Activated naive CD4-positive, alpha-beta T cell treated with anti-CD3 and anti-CD28 coated beads for 36 hours (primary cell): ENCODE data around the gene KIAA0825. TPM values are rescaled to one million over a fixed set of nuclear protein-coding genes. Genes with fewer than 3 reads are reported as not detected.

Source experiments
- CTCF ChIA-PET: fragments of 350-600 bp; sonication (Branson Sonifier 250); formaldehyde crosslinking; loops from one replicate; lab custom pipeline; 2021; ENCODE audit warnings: antibody characterized with exemption; lab: Charles Lee
- DNase-seq: peaks from one replicate; pipeline ENCODE4 v3.0.0-alpha.2; 2020
- H3K27ac Mint-ChIP-seq: one replicate; pipeline ENCODE4 v1.8.0; 2021; ENCODE audit warnings: mild to moderate bottlenecking, mixed read lengths
- H3K27me3 Mint-ChIP-seq: one replicate; pipeline ENCODE4 v1.8.0; 2021; ENCODE audit warnings: low read depth, mixed read lengths
- H3K36me3 Mint-ChIP-seq: one replicate; pipeline ENCODE4 v1.8.0; 2021; ENCODE audit warnings: low read depth, mixed read lengths
- H3K4me1 Mint-ChIP-seq: one replicate; pipeline ENCODE4 v1.8.0; 2021; ENCODE audit warnings: low read depth, mixed read lengths
- H3K4me3 Mint-ChIP-seq: one replicate; pipeline ENCODE4 v1.8.0; 2021; ENCODE audit warnings: mild to moderate bottlenecking, moderate library complexity, mixed read lengths
- H3K9me3 Mint-ChIP-seq: one replicate; pipeline ENCODE4 v1.8.0; 2021; ENCODE audit warnings: mixed read lengths
- intact Hi-C: fragments of 100-400 bp; cut with micrococcal nuclease; formaldehyde crosslinking; loops from one replicate; pipeline ENCODE4 v1.15.1; 2023
- total RNA-seq, 2 experiments: library from RNA; stranded (reverse); gene quantifications; one replicate each; pipeline ENCODE4 v1.2.3, GENCODE V29; 2021

Gene KIAA0825
- total RNA-seq, 2 experiments from 2014 or later: 0.07 to 0.24 TPM

DNA sequence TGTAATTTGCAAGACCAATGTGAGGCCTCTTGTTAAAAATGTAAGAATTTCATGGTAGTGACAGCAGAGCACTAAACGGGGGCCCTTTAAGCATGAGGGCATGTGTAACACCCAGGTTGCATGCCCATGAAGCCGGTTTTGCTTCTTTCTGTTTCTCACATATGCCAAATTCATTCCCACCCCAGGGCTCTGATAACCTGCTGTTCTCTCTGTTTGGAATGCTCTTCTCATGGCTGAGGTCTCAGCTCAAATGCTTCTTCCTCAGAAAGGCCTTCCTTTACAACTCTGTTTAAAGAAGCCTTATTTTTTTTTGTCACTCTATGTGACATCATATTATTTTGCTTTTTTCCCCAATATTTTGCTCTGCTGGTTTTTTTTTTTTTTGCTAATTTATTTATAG, 369.0 kb downstream of the KIAA0825 start:
- Mint-ChIP-seq H3K4me1 (no peaks in the 10 kb centered on the region), H3K4me3 (no peak overlapping the region)
- intact Hi-C loops: no loop called here

DNA sequence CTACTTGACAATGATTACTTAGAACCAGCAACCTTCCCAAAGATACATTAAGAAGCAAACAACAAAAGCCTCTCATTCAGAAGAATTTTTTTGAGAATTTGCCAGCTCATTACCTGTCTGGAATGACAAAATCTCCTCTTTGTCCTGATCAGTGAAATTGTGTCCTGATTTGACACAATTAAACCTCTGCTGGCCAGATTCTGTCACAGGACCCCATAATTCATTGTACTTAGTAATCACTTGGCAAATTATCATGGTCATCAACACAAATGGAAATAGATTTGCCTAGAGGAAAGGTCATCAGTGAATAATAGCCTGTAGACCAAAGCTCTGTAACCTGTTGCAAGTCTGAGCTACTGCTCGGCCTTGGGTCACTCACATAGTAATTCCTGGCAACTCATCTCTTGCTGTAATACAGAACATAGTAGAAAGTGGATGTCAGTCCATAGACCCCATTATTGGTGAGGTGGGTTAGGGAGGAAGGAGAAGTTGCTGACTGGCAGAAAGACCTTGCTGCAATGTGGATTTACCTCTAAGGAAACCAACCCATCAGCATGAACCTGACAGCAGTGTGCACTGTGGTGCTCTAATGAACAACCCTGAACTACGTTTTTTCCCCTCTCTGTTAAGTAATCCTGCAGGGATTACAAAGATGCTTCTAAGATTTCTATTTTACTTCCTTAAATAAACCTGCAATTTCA, 370.1 kb downstream of the KIAA0825 start:
- CTCF ChIA-PET: no interaction called here
- DNase-seq: no peak
- no peak overlapping the region for H3K4me3 Mint-ChIP-seq
- no peak overlapping the region for H3K27ac Mint-ChIP-seq
- no peaks in the 10 kb centered on the region for H3K27me3 Mint-ChIP-seq
- no peaks in the 10 kb centered on the region for H3K4me1 Mint-ChIP-seq
- intact Hi-C loops: no loop called here
- no peaks in the 10 kb centered on the region for H3K9me3 Mint-ChIP-seq
- H3K36me3 Mint-ChIP-seq: no peaks in the 10 kb centered on the region

More for the DNA sequence above, 369.0 kb downstream of the KIAA0825 start:
- DNase-seq: no peak
- Mint-ChIP-seq H3K36me3 (no peaks in the 10 kb centered on the region), H3K9me3 (no peaks in the 10 kb centered on the region), H3K27me3 (no peaks in the 10 kb centered on the region), H3K27ac (no peak overlapping the region)
- CTCF ChIA-PET: no interaction called here

DNA sequence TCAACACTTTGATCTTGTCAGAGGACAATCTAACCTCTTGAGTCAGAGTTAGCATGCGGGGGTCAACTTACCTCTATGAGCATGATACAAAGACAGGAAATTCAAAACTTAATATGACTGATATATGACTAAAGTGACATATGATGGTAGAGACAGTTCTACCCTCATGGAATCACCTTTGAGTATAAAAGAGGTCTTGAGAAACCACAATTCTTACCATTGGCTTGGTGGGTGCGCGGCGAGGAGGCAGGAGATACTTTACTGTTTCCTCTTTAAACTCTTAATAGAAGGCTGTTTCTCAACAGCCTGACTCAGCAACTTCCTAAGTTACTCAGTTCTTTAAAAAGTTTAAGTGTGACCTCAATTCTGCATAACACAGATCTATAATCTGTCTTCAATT, 372.8 kb downstream of the KIAA0825 start:
- intact Hi-C loops: no loop called here
- H3K4me1 Mint-ChIP-seq: no peaks in the 10 kb centered on the region
- H3K27ac Mint-ChIP-seq: no peak overlapping the region
- H3K36me3 Mint-ChIP-seq: no peaks in the 10 kb centered on the region
- peaks cover 2% of the 10 kb centered on the region for H3K27me3 Mint-ChIP-seq
- DNase-seq: peak; percentile 5
- H3K4me3 Mint-ChIP-seq: no peak overlapping the region
- CTCF ChIA-PET: no interaction called here
- H3K9me3 Mint-ChIP-seq: no peaks in the 10 kb centered on the region

DNA sequence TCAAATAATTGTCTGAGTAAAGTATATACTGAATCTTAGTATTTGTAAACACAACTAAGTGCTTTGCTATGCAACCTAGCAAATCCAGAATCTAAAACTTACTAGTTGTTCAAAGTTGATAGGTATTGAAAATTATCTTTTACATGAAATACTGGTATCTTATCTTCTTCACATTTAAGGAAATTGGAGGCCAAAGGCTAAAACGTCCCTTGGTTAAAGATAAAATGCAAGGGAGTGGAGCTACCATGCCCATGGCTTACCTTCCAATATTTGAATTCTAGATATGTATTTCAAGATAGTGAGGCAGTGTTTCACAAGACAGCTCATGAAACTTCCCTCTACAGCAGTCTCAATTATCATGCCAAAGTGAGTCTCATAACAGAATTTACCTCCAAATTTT, 373.5 kb downstream of the KIAA0825 start:
- Mint-ChIP-seq H3K27me3 (peaks cover 2% of the 10 kb centered on the region), H3K9me3 (no peaks in the 10 kb centered on the region), H3K4me3 (no peak overlapping the region), H3K36me3 (no peaks in the 10 kb centered on the region), H3K4me1 (no peaks in the 10 kb centered on the region), H3K27ac (no peak overlapping the region)
- CTCF ChIA-PET: no interaction called here
- no peak for DNase-seq
- intact Hi-C loops: no loop called here

DNA sequence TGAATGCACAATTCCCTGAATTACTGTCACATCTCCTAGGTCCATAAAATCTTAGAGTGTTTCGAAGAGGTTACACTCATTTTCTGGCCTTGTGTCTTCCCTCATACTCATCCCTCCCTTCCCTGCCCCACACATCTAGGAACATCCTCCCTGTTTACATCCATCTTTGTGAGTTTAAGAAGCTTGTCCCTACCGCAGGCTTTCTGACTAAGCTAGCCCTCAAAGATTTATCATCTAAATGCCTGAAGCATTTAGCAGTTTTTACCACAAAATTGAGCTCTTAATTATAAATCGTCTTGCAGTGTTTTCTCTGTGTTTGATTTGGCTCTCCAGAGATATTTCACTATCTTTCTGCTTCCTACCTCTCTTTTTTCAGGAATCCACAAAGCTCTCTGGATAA, 374.8 kb downstream of the KIAA0825 start:
- DNase-seq: no peak
- CTCF ChIA-PET: no interaction called here
- H3K9me3 Mint-ChIP-seq: no peaks in the 10 kb centered on the region
- no peaks in the 10 kb centered on the region for H3K4me1 Mint-ChIP-seq
- no peaks in the 10 kb centered on the region for H3K36me3 Mint-ChIP-seq
- H3K27me3 Mint-ChIP-seq: peaks cover 2% of the 10 kb centered on the region
- H3K27ac Mint-ChIP-seq: no peak overlapping the region
- intact Hi-C loops: no loop called here
- no peak overlapping the region for H3K4me3 Mint-ChIP-seq

DNA sequence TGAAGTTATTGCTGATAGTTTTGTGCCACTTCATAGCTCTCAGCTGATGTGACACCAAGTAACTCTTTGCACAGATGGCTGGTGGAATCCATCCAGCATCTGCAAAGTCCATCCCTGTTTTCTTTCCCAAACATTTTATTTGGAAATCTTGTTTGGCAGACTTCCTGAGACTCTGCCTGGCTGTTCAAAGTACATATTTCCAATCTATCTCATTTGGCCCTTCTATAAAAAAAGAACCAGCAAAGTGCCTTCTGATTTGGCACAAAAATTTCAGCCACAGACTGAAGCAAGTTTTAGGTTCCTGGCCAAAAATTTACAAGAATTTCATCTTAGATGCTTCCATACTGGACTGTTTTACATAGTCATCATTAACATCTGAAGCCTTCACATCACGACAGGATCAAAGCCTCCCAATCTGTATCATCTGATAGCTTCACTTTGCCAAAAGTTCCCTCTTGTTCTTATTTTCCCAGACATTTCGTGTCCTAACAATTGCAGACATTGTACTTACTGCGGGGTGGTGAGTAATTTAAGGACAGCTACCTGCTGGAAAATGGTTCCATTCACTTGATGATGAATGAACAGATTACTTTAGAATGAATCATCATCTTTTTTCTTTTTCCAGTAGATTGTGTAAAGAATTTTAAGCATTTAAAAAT, 377.3 kb downstream of the KIAA0825 start:
- Mint-ChIP-seq H3K36me3 (no peaks in the 10 kb centered on the region), H3K9me3 (peaks cover under 1% of the 10 kb centered on the region), H3K27me3 (peaks cover 2% of the 10 kb centered on the region), H3K4me1 (no peaks in the 10 kb centered on the region), H3K4me3 (no peak overlapping the region), H3K27ac (no peak overlapping the region)
- intact Hi-C loops: no loop called here
- no peak for DNase-seq
- CTCF ChIA-PET: no interaction called here

DNA sequence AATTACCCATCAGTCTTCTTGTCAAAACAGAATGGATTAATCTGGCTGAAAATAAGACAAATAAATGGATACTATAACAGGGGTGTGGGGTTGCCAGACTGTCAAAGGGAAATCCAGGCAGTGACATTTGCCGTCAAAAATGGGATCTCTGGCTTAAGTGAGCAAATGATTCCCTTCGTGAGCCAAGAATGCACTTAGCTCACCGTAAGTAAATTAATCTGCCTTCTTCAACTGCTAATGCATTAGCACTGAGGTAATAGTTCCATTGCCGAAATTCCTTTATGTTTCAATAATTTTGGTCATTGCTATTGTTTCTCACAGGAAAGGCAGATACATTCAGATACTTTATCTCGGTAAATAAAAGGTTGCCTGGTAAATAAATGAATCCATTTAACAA, 377.8 kb downstream of the KIAA0825 start:
- Mint-ChIP-seq H3K4me3 (no peak overlapping the region), H3K4me1 (no peaks in the 10 kb centered on the region), H3K9me3 (peaks cover 3% of the 10 kb centered on the region), H3K27me3 (peaks cover 2% of the 10 kb centered on the region), H3K27ac (no peak overlapping the region), H3K36me3 (no peaks in the 10 kb centered on the region)
- intact Hi-C loops: no loop called here
- no peak for DNase-seq
- CTCF ChIA-PET: no interaction called here

DNA sequence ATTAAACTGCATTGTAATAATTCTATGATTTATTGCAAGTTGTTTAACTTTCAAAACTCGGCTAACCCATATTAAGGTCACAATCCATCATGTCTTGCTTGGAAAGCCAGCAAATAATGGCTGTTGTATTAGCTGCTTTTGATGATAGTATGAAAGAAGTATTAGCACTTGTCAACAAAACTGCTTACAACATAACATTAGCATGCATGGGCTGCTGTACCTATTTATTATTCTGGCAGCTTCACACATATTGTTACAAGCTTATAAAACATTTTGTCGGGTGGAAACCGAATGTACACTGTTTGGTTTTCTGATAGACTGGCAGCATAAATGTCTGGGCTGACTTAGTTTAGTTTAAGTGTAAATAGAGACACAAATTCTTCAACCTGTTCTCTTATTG, 378.3 kb downstream of the KIAA0825 start:
- CTCF ChIA-PET: no interaction called here

DNA sequence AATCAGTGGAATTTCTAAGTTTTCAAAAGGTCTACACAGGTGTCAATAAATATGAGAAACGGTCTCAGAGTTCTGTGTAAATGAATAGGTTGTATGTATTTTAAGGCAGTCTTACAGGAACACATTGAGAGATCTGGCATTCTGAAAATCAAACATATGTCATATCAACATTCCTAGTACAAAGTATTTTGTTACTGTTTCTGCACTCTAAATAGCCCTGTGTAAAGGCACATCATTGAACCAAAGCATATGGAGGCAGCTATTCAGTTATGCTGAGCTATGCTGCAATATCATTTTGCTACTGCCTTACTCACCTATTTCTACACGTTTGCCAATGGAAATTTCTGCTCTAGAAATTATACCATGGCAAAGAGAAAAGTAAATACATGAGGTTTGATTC, 379.1 kb downstream of the KIAA0825 start:
- no peak overlapping the region for H3K4me3 Mint-ChIP-seq
- no peak for DNase-seq
- CTCF ChIA-PET: no interaction called here

More for the DNA sequence above, 378.3 kb downstream of the KIAA0825 start:
- Mint-ChIP-seq H3K4me3 (no peak overlapping the region), H3K4me1 (no peaks in the 10 kb centered on the region), H3K36me3 (no peaks in the 10 kb centered on the region), H3K27me3 (peaks cover 2% of the 10 kb centered on the region), H3K9me3 (peaks cover 4% of the 10 kb centered on the region), H3K27ac (no peak overlapping the region)
- intact Hi-C loops: no loop called here
- no peak for DNase-seq

DNA sequence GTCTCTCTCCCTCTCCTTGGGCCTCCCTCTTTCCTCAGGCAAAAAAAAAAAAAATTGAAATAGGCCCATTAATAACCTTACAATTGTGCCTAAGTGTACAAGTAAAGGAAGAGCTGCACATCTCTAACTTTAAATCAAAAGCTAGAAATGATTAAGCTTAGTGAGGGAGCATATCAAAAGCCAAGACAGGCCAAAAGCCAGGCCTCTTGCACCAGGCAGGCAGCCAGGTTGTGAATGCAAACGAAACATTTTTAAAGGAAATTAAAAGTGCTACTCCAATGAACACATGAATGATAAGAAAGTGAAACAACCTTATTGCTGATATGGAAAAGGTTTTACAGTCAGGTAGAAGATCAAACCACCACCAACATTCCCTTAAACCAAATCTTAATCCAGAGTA, 383.4 kb downstream of the KIAA0825 start:
- CTCF ChIA-PET: interaction anchor here (0.6 to 0.7 kb wide), 2 partner anchors 403 to 628 kb away, joined by 3 to 6 read pairs; no protein-coding TSS in a partner anchor
- Mint-ChIP-seq H3K36me3 (peaks cover 3% of the 10 kb centered on the region), H3K9me3 (peaks cover 6% of the 10 kb centered on the region), H3K4me1 (no peaks in the 10 kb centered on the region), H3K27ac (no peak overlapping the region), H3K4me3 (no peak overlapping the region), H3K27me3 (peaks cover 2% of the 10 kb centered on the region)
- DNase-seq: no peak
- intact Hi-C loops: no loop called here

More for the DNA sequence above, 379.1 kb downstream of the KIAA0825 start:
- intact Hi-C loops: no loop called here
- H3K9me3 Mint-ChIP-seq: peaks cover 4% of the 10 kb centered on the region
- H3K27ac Mint-ChIP-seq: no peak overlapping the region
- H3K4me1 Mint-ChIP-seq: no peaks in the 10 kb centered on the region
- H3K36me3 Mint-ChIP-seq: peaks cover 1% of the 10 kb centered on the region
- peaks cover 2% of the 10 kb centered on the region for H3K27me3 Mint-ChIP-seq

DNA sequence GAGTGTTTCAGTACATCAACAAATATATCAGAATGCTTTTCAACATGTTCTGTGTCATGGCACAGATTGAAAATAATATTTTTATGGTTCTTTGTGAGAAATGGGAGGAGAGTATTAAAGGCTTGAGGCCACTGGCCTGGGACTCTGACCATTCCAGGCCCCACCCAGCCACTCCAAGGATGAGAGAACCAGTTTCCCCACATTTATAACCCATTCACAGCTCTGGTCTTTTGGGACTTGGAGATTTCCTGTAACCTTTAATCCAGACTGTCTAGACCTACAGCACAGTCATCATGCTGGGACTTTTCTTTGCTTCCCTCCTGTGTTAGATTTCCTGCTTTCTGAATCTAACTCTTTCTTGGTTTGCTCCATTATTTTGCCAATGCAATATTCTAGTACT, 389.6 kb downstream of the KIAA0825 start:
- intact Hi-C loops: no loop called here
- peaks cover 2% of the 10 kb centered on the region for H3K9me3 Mint-ChIP-seq
- no peak overlapping the region for H3K27ac Mint-ChIP-seq
- peaks cover 14% of the 10 kb centered on the region for H3K27me3 Mint-ChIP-seq
- no peak overlapping the region for H3K4me3 Mint-ChIP-seq
- DNase-seq: no peak
- H3K4me1 Mint-ChIP-seq: no peaks in the 10 kb centered on the region
- CTCF ChIA-PET: no interaction called here
- H3K36me3 Mint-ChIP-seq: peaks cover 2% of the 10 kb centered on the region

DNA sequence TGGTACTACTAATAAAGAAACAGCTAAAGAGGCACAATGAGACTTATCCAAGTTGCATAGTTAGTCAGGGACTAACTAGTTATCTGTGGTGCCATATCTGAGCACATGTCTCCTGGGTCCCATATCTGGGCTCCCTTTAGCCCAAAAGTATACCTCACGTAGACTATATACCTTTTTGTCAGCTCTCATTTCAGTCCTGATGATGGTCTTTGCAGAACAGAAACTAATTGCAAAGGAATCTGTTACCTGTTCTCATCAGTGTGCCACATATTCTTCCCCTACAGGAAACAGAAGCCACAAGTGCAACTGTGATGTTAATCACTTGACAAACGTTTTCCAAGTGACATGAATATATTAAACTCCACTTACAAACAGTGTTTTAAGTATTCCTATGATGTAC, 395.2 kb downstream of the KIAA0825 start:
- intact Hi-C loops: no loop called here
- no peak overlapping the region for H3K4me3 Mint-ChIP-seq
- CTCF ChIA-PET: no interaction called here
- H3K4me1 Mint-ChIP-seq: peaks cover 4% of the 10 kb centered on the region
- no peak for DNase-seq
- H3K27ac Mint-ChIP-seq: no peak overlapping the region
- peaks cover 9% of the 10 kb centered on the region for H3K27me3 Mint-ChIP-seq
- H3K36me3 Mint-ChIP-seq: no peaks in the 10 kb centered on the region
- H3K9me3 Mint-ChIP-seq: no peaks in the 10 kb centered on the region

DNA sequence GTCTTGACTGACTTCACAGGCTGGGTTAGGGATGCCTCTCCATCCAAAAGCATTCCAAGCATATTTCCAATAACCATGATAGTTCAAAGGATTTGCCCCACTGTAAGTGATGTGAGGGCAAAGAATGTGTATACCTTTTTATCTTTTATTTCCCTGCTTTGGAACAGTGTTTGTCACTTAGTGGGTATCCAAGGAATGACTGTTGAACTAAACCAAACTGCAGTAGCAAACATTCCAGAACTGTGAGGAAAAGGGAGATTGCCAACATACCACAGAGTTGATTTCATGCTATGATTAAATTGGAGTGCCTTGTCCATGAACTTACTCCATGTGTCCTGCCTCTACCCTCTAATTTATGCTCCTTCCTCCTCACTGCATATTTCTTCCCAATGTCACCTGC, 400.0 kb downstream of the KIAA0825 start:
- Mint-ChIP-seq H3K27me3 (no peaks in the 10 kb centered on the region), H3K36me3 (no peaks in the 10 kb centered on the region), H3K4me3 (no peak overlapping the region), H3K9me3 (no peaks in the 10 kb centered on the region), H3K27ac (no peak overlapping the region), H3K4me1 (peaks cover 2% of the 10 kb centered on the region)
- DNase-seq: no peak
- CTCF ChIA-PET: no interaction called here
- intact Hi-C loops: no loop called here
